NCI-H146 treated with DMSO at 0.1 percent for 48 hours (cell line): ENCODE measurements around the gene C10orf67.
A peak's percentile ranks its signal among the peaks of the same experiment; 100 is the strongest.

Experiments used
- DNase-seq: peaks from one replicate; lab custom pipeline; 2025; ENCODE audit not compliant: unreplicated experiment; lab: John Stamatoyannopoulos, UW

The C10orf67 gene

DNA sequence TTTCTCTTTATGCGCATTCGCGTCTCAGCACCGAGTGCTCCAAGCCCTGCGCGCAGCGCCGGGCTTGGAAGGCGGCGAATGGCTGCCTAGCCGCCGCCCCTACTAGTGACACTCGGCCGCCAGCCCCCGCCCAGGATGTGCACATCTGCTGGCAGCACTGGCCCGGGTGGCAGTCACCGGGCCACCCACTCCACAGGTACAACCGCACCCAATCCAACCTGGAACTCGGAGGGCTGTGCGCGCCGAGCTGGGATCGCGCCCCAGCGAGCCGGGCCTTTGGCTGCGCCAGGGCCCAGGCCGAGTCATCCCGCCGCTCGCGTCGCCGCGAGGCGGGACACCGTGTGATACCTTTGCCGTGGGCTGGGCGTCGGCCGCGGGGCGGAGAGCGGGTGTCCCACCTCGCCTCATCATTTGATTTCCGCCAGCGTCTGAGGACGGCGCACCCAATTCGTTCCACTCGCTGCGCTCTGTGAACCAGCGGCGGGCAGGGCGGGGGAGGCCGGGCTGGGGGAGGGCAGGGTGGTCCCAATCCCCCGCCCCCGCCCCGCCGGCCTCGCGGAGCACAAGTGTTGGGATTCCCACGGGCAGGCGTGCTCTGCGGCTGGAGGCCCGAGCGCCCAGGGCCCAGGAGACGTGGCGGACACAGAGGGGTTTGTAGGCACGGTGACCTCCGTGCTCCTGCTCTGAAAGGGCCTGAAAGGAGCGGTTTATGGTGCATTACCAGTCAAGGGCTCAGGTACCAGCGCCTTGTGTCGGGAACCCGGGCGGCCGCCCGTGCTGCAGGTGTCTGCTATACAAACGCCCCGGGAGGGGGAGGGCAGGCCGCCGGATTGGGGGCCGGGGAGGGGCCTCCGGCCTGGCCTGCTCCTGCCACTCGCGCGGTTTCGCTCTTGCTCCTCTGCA, 170.3 kb downstream of the C10orf67 start:
- DNase-seq = no peak

DNA sequence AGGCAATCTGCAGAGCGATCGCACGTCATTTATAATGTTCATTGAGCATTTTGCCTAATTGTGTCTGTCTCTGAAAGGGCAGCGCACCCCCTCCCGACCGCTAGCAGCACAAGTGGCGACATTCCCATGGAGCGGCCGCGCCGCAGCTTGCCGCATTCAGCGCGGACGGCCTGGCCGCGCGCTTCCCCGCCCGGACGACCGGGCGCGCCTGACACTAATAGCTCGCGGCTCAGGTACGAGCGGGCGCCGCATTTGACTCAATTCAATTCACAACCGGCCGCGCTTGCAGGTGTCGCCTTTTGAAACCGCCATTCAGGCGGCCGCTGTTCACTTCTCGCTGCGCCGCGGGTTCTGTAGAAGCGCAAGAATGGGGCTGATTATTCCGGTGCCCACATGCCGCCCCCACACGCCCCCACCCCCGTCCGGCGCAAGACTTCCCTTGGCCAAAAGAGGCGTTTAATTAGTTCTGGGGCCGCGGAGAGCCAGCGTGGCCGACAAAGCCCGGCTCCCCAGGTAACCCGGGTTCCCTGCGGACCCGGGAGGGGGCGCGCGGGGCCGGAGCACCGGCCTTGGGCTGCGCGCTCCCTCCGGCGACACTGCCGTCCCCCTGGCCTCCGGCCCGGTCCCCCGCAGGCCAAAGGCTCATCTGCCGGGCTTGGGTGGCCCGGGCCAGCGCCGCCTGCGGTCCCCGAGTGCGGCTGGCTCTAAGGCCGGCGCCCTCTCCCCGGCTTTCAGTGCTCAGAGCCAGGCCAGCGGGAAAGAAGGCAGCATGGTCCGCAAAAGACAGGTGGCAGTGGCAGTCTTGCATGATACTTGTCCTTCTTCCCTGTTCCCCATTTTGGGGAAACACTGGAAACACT, 171.2 kb downstream of the C10orf67 start:
- no peak for DNase-seq

DNA sequence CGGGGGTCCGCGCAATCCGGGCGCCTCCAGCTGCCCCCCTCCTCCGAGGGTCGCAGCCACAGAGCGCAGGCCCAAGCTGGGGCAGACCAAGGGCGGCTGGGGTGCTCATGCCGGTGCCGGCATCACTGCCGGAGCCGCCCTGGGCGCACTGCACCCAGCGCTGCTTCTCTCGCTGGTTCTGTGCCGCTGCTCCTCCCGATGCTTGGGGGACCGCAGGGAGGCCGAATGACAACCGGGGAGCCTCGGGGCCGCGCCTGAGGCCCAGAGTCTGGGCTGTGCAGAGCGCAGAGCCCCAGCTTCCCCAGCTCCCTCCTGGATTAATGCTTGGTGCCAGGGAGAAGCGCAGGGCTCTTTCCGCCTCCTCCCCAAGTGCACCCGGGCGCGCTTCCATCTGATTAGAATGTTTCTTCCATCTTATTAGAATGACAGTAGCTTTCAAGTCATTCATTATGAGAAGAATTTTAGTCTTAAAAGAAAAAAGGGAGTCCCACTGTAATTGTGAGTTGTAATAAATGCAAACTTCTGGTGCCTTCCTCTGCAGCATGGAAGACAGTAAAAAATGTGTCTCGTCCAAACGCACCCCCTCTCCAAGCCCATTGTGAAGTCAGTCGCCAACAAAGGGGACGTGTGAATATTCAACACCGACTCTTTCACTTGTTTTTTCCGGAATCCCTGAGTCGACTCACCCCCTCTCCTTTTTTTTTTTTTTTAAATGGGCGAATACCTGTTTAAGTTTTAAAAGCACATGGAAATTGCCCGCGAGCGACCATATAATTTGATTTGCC, 172.0 kb downstream of the C10orf67 start:
- DNase-seq = no peak

DNA sequence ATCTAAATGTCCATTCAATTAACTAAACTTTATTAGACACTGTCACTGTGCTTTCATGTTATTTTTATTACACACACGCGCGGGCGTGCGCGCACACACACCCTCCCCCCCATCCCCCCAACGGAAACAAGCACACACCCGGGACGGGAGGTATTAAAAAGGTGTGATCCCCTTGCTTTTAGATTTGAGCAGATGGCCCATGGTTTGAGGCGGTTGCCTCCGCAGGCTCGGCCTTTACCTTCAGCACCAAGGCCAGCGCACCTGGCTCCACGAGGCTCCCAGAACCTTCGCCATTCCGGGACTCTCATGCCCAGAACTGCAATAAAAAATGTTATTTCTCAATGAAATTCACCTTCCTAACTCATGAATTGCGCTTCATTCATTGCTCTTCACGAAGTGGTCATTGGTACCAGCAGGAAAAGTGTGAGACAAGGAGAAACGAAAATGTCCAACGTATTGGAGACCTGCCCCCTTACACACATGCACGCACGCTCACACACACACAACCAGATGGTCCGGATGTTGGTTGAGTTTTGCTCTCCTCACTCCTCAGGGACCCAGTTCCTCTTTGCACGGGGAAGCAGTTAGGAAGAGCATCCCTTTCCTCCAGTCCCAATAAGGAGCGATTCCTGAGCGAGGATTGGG, 173.2 kb downstream of the C10orf67 start:
- DNase-seq = no peak

DNA sequence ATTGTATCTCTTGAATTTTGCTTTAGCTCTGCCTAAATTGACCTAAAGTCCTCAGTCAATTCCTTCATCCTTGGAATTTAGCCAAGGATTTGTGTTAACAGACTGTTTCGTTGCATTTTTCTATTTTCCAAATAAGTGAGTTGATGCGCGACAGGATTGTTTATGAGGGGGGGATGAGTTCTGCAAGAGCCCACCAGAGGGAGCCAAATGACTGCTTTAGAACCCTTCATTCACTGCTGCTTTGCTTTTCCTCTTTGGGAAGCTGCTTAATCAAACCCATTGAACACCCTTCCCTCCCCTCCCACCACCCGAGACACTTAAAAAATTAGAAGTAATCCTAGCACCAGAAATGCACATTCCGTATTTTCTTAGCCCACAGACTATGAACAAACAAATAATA, 186.2 kb downstream of the C10orf67 start:
- peak; percentile 66 for DNase-seq

DNA sequence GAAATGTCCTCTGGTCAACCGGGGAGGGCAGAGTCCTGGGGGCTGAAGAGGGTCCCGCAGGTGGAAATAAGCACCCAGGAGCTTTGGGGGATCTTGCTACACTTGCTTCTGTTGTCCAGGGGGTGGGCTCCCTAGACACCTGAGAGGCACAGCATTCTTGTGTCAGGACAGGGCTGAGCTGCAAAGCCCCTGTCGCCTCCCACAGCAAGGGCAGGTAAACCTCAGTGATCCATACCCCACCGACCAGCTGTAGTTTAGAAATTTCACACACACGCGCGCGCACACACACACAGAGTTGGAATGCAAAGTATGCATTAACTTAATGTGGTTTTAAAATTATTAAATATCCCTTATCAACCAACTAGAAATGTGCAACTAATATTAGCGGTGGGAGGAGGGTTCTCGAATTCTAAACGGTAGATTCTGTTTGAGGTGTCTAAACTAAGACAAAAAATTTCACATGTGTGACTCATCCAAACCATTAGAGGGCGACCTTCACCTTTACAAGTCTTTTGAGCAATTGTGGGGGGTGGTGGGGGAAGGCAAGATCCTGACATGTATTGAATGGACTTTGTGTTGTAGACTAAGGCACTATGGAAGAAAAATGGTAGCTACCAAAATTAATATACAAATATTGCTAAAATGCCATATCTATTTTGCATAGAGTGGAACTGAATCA, 186.8 kb downstream of the C10orf67 start:
- DNase-seq = peak; percentile 23

DNA sequence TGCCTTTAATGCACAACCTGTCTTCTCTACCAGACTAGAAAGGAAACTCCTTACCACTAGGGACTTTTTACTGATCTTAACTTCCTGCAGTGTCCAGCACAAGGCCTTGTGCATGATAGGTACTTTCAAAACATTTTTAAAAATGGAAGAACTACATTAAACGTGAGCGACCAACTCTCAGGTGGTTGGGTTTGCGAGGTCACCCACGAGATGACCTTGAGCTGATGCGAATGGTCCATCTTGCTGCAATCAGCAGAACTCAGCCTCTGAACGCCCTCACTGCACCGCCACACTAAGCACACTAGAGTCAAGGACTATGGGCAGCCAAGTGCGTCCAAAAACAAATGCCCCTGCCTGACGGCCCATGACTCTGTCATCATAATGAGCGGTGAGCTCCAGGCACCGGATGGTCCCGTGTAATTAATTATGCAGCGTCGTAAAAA, 187.3 kb downstream of the C10orf67 start:
- no peak for DNase-seq

DNA sequence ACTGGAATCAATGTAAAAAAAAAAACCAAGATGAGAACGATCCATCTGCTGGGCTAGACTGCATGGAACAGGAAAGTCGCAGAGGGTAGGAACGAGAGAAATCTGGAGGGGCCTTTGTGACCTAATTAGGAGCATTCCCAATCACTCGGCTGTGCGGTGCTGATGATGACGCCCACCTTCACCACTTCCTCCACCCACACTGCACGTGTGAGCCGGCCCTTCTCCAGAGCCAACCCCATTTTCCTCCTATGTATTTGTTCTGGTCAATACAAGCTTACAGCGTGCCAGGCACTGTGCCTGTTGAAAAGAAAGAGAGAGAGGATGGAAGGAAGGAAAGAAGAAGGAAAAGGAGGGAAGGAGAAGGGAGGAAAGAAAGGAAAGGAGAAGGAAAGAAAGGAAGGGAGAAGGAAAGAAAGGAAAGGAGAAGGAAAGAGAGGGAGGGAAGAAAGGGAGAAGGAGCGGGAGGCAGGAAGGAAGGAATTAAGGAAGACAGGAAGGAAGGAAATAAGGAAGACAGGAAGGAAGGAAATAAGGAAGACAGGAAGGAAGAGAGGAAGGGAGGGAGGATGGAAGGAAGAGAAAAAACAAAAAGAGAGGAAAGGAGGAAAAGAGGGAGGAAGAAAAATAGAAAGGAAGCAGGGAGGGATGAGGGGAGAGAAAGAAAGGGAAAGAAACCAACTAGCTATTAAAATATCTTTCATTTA, 188.0 kb downstream of the C10orf67 start:
- no peak for DNase-seq

DNA sequence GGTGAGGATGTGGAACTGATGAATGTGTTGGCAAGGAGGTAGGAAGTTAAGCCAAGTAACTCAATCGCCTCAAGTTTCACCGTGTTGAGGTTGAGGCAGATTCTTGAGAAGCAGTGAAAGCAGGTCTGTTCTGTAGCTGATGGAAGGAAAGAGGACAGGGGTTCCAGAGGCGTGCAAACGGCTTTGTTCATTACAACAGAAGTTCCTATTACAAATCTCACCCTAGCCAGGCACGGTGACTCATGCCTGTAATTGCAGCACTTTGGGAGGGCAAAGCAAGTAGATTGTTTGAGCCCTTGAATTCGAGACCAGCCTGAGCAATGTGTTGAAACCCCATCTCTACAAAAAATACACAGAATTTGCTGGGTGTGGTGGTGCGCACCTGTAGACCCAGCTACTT, 189.4 kb downstream of the C10orf67 start:
- no peak for DNase-seq
